ENCODE results near the gene NTRK2. TPM values are rescaled to one million over a fixed set of nuclear protein-coding genes. Genes with fewer than 3 reads are reported as not detected.

The NTRK2 gene
- total RNA-seq, 3 donors from 2014 or later = 1.7 to 3.5 (median 2.5) TPM

GRCh38 chr9:84863372-84863771 is 193.8 kb downstream of the NTRK2 start:
- intact Hi-C loops (cut with DNase I, micrococcal nuclease) = no loop called here
- Histone ChIP-seq H3K4me3 (no peak overlapping the region), H3K4me1 (ENCODE audit: low read depth) (no peaks in the 10 kb centered on the region), H3K9me3 (no peaks in the 10 kb centered on the region), H3K36me3 (ENCODE audit: low read depth) (no peaks in the 10 kb centered on the region)
- no peak for TF ChIP-seq CTCF (IDR thresholded peaks at IDR 0.05)
- ATAC-seq (no peak), DNase-seq (no peak)

GRCh38 chr9:84866396-84867175 is 197.1 kb downstream of the NTRK2 start:
- TF ChIP-seq CTCF (IDR thresholded peaks at IDR 0.05) = no peak
- Histone ChIP-seq H3K9me3 (no peaks in the 10 kb centered on the region), H3K4me3 (no peak overlapping the region), H3K36me3 (ENCODE audit: low read depth) (no peaks in the 10 kb centered on the region), H3K4me1 (ENCODE audit: low read depth) (no peaks in the 10 kb centered on the region)
- DNase-seq = no peak
- no peak for ATAC-seq
- intact Hi-C loops (cut with DNase I, micrococcal nuclease) = no loop called here

- DNase-seq (no peak), ATAC-seq (no peak)
- no peaks in the 10 kb centered on the region for H3K4me1 ChIP-seq (ENCODE audit: low read depth)
- H3K36me3 ChIP-seq (ENCODE audit: low read depth) = no peaks in the 10 kb centered on the region
- intact Hi-C loops (cut with DNase I, micrococcal nuclease) = no loop called here
- no peak overlapping the region for H3K4me3 ChIP-seq
- no peak for TF ChIP-seq CTCF (IDR thresholded peaks at IDR 0.05)
- no peaks in the 10 kb centered on the region for H3K9me3 ChIP-seq
These were observed 197.7 kb downstream of the NTRK2 start for GRCh38 chr9:84867186-84867585.

- no peak for ATAC-seq
- no peak for TF ChIP-seq CTCF (IDR thresholded peaks at IDR 0.05)
- Histone ChIP-seq H3K4me3 (no peak overlapping the region), H3K4me1 (ENCODE audit: low read depth) (no peaks in the 10 kb centered on the region), H3K9me3 (no peaks in the 10 kb centered on the region), H3K36me3 (ENCODE audit: low read depth) (no peaks in the 10 kb centered on the region)
- intact Hi-C loops (cut with DNase I, micrococcal nuclease) = no loop called here
- DNase-seq = no peak
These were observed 199.6 kb downstream of the NTRK2 start for GRCh38 chr9:84869091-84869490.

- no peak for TF ChIP-seq CTCF (IDR thresholded peaks at IDR 0.05)
- Histone ChIP-seq H3K4me3 (no peak overlapping the region), H3K9me3 (no peaks in the 10 kb centered on the region), H3K36me3 (ENCODE audit: low read depth) (no peaks in the 10 kb centered on the region), H3K4me1 (ENCODE audit: low read depth) (no peaks in the 10 kb centered on the region)
- intact Hi-C loops (cut with DNase I, micrococcal nuclease) = no loop called here
- no peak for DNase-seq
- no peak for ATAC-seq
These were observed 202.5 kb downstream of the NTRK2 start for GRCh38 chr9:84871983-84872382.

Data from mucosa of descending colon (tissue), 3 donors.